Smooth muscle cell (in vitro differentiated cells): ENCODE measurements around the gene ANOS1. TPM values are rescaled to one million over a fixed set of nuclear protein-coding genes. Genes with fewer than 3 reads are reported as not detected.

ENCODE experiments used
- DNase-seq: peaks from one replicate; lab custom pipeline; 2025; ENCODE audit not compliant: unreplicated experiment; lab: John Stamatoyannopoulos, UW
- H2AFZ ChIP-seq: fragments of 200-600 bp; sonication (generic); 2 replicates; pipeline ENCODE4 v1.6.0; 2016; ENCODE audit warnings: antibody characterized with exemption, low read depth, mild to moderate bottlenecking
- H3F3A ChIP-seq: fragments of 200-600 bp; sonication (generic); 2 replicates; pipeline ENCODE4 v1.6.0; 2017; ENCODE audit warnings: antibody characterized with exemption, low read depth
- H3K27ac ChIP-seq: fragments of 200-600 bp; sonication (generic); 2 replicates; pipeline ENCODE4 v1.5.1; 2016; ENCODE audit warnings: low read depth, mild to moderate bottlenecking
- H3K27me3 ChIP-seq: fragments of 200-600 bp; sonication (generic); 2 replicates; pipeline ENCODE4 v1.6.1; 2016; ENCODE audit warnings: low read depth, mild to moderate bottlenecking
- H3K36me3 ChIP-seq: fragments of 200-600 bp; sonication (generic); 2 replicates; pipeline ENCODE4 v1.5.1; 2016; ENCODE audit warnings: low read depth
- H3K4me1 ChIP-seq: fragments of 200-600 bp; sonication (generic); 2 replicates; pipeline ENCODE4 v1.5.1; 2016; ENCODE audit warnings: low read depth
- H3K4me2 ChIP-seq: fragments of 200-600 bp; sonication (generic); 2 replicates; pipeline ENCODE4 v1.6.0; 2016; ENCODE audit warnings: mild to moderate bottlenecking
- H3K4me3 ChIP-seq: fragments of 200-600 bp; sonication (generic); 2 replicates; pipeline ENCODE4 v1.5.1; 2016; ENCODE audit warnings: mild to moderate bottlenecking
- H3K79me2 ChIP-seq: fragments of 200-600 bp; sonication (generic); 2 replicates; pipeline ENCODE4 v1.6.0; 2016; ENCODE audit warnings: low read depth, mild to moderate bottlenecking
- H3K9ac ChIP-seq: fragments of 200-600 bp; sonication (generic); 2 replicates; pipeline ENCODE4 v1.6.0; 2016; ENCODE audit warnings: low read depth
- H3K9me3 ChIP-seq: fragments of 200-600 bp; sonication (generic); replicated peaks from 2 replicates; pipeline ENCODE4 v1.5.1; 2016; ENCODE audit warnings: low read depth
- H4K20me1 ChIP-seq: fragments of 200-600 bp; sonication (generic); 2 replicates; pipeline ENCODE4 v1.6.0; 2016; ENCODE audit warnings: low read depth
- WGBS: methylation state at CpG from one replicate; pipeline ENCODE4 v1.1.7; 2016; ENCODE audit warnings: low lambda C conversion rate; 5-methylcytosine and 5-hydroxymethylcytosine counted together
- polyA plus RNA-seq: library from polyadenylated mRNA; unstranded; fragments of >200 nt; fragmentation: Nextera tagmentation; extraction: Ambion mirVana; gene quantifications from 2 replicates; pipeline ENCODE4 v1.2.1, GENCODE V29; 2016
- total RNA-seq: library from RNA; depleted of rRNA; stranded (reverse); fragments of >200 nt; gene quantifications from 2 replicates; pipeline ENCODE4 v1.2.3, GENCODE V29; 2014
- TF ChIP-seq, protein P1 (sequence below): fragments of 200-600 bp; sonication (generic); IDR thresholded peaks from 2 replicates; pipeline ENCODE4 v1.5.1; 2017; ENCODE audit warnings: borderline replicate concordance, mild to moderate bottlenecking, antibody characterized with exemption; ENCODE audit not compliant: insufficient read depth, poor library complexity, severe bottlenecking

The ANOS1 gene
- total and polyA plus RNA-seq, 2 experiments from 2014 or later = 29.9 to 73.9 TPM

DNA sequence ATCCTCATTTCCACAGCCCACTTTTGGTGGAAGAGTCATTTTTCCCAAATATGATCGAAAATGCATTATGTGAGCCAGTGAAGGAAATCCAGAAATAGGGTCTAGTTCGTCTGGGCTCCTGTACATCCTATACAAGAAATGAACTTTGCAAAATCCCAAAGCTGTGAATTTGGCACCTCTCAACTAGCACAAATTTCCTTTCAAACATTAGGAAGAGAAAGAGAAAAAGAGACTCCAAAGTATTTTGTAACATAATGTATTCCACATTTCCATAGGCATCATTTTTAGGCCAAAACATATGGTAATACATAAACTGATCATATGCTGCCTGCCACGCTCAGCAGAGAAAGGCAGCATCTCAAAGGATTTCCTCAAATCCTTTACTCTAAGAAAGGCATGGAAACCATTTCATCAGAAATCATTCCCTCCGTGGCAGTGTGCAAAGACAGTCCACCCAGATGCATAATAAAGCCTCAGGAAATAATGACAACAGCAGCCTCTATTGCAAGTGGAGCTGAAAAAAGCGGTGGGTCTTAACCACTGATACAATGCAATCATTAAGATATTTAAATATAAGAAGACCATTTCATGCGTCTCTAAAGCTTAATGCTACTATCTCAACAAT lies 56.8 kb downstream of the ANOS1 start:
- no peak overlapping the region for H2AFZ ChIP-seq
- no peaks in the 10 kb centered on the region for H3K36me3 ChIP-seq
- H3K79me2 ChIP-seq = no peaks in the 10 kb centered on the region
- no peak for DNase-seq
- H3K9ac ChIP-seq = no peak overlapping the region
- H3K4me2 ChIP-seq = no peak overlapping the region
- TF ChIP-seq, protein P1, sequence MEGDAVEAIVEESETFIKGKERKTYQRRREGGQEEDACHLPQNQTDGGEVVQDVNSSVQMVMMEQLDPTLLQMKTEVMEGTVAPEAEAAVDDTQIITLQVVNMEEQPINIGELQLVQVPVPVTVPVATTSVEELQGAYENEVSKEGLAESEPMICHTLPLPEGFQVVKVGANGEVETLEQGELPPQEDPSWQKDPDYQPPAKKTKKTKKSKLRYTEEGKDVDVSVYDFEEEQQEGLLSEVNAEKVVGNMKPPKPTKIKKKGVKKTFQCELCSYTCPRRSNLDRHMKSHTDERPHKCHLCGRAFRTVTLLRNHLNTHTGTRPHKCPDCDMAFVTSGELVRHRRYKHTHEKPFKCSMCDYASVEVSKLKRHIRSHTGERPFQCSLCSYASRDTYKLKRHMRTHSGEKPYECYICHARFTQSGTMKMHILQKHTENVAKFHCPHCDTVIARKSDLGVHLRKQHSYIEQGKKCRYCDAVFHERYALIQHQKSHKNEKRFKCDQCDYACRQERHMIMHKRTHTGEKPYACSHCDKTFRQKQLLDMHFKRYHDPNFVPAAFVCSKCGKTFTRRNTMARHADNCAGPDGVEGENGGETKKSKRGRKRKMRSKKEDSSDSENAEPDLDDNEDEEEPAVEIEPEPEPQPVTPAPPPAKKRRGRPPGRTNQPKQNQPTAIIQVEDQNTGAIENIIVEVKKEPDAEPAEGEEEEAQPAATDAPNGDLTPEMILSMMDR = no peak
- H3K27ac ChIP-seq = no peak overlapping the region
- whole genome bisulfite sequencing = 73% methylated on average over 6 of the region's 6 CpGs
- no peak overlapping the region for H3K4me3 ChIP-seq
- no peaks in the 10 kb centered on the region for H3F3A ChIP-seq
- H4K20me1 ChIP-seq = peaks cover 3% of the 10 kb centered on the region
- H3K9me3 ChIP-seq = no peaks in the 10 kb centered on the region
- no peaks in the 10 kb centered on the region for H3K27me3 ChIP-seq
- H3K4me1 ChIP-seq = no peaks in the 10 kb centered on the region

DNA sequence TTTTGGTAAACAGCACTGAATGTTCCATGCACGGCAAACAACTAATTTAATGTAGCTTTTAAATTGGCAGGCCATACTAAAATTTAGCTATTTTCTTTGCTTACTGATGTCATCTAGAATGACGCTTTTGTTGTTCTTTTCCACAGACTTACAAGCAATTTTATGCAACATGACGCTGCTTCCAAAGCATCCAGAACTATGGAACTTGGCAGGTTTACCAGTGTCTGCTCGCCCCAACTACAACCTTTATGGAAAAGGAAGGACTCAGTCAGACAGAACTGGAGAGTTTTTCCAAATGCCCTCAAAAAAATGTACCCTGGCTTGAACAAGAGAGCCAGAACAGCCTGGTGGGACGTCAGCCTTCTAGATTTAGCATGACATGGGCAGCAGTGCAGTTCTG lies 58.7 kb downstream of the ANOS1 start:
- Histone ChIP-seq H3F3A (no peaks in the 10 kb centered on the region), H3K27ac (no peak overlapping the region), H2AFZ (no peak overlapping the region), H3K9me3 (no peaks in the 10 kb centered on the region), H3K4me3 (no peak overlapping the region), H3K9ac (no peak overlapping the region), H4K20me1 (peaks cover 3% of the 10 kb centered on the region), H3K79me2 (no peaks in the 10 kb centered on the region), H3K4me2 (no peak overlapping the region), H3K27me3 (no peaks in the 10 kb centered on the region), H3K4me1 (no peaks in the 10 kb centered on the region), H3K36me3 (no peaks in the 10 kb centered on the region)
- no peak for DNase-seq
- TF ChIP-seq, protein P1 = no peak
- 72% methylated on average over 5 of the region's 5 CpGs for WGBS

DNA sequence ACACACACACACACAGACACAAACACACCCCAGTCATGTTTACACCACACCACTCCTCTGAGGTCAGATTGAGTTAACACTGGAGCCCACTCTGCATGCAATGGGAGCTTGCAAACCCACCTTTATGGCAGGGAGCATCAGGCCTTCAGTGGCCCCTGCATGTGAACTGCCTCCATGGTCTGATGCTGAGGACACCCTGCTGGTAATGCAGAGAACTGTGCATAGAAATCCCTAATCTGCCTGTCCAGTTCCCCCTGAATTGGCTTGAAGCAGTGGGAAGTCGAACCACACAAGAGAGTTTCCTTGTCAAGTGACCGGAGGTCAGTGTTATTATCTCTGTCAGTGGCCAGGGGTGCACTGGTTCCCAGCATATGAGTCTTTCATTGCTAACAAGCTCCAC lies 59.8 kb downstream of the ANOS1 start:
- 91% methylated on average over 2 of the region's 2 CpGs for WGBS
- Histone ChIP-seq H3K27ac (no peak overlapping the region), H3K4me1 (no peaks in the 10 kb centered on the region), H3K36me3 (no peaks in the 10 kb centered on the region), H3F3A (no peaks in the 10 kb centered on the region), H3K27me3 (no peaks in the 10 kb centered on the region), H3K4me3 (no peak overlapping the region), H3K79me2 (no peaks in the 10 kb centered on the region), H2AFZ (no peak overlapping the region), H4K20me1 (peaks cover 3% of the 10 kb centered on the region), H3K4me2 (no peak overlapping the region), H3K9ac (no peak overlapping the region), H3K9me3 (no peaks in the 10 kb centered on the region)
- TF ChIP-seq, protein P1 = no peak
- no peak for DNase-seq

DNA sequence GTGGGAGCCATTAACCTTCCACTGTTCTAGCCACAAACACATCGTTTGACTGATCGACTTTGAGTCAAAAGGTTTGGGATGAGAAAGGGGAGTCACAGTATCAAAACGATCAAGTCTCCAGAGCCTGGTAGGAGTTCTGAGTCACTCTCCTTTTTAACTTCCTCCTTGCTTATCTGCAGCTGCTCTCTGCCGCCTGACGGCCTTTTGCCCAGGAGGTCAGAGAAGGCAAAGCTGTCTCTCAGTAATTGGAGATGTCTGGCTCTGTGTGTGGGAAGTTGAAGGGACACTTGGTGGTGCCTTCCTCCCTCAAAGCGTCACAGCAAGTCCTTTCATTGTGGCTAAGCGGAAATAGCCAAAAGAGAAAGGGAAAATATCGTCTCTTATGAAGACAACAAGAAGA lies 63.1 kb downstream of the ANOS1 start:
- no peak overlapping the region for H2AFZ ChIP-seq
- H3K27ac ChIP-seq = no peak overlapping the region
- no peaks in the 10 kb centered on the region for H3K79me2 ChIP-seq
- H3K9me3 ChIP-seq = no peaks in the 10 kb centered on the region
- H3K4me1 ChIP-seq = no peaks in the 10 kb centered on the region
- H4K20me1 ChIP-seq = peaks cover 4% of the 10 kb centered on the region
- H3K36me3 ChIP-seq = no peaks in the 10 kb centered on the region
- no peak overlapping the region for H3K4me3 ChIP-seq
- H3K4me2 ChIP-seq = peak overlapping the region; percentile 39
- 40% methylated on average over 8 of the region's 8 CpGs for WGBS
- no peaks in the 10 kb centered on the region for H3K27me3 ChIP-seq
- H3F3A ChIP-seq = no peaks in the 10 kb centered on the region
- no peak for DNase-seq
- TF ChIP-seq, protein P1 = no peak
- H3K9ac ChIP-seq = no peak overlapping the region
